Stimulated activated CD8-positive, alpha-beta memory T cell treated with anti-CD3 and anti-CD28 coated beads, Interleukin-4, amount 100 ng/mL, for 24 hours (primary cell): ENCODE data around the gene HIVEP3.

ENCODE experiments used
- DNase-seq: peaks from one replicate; pipeline ENCODE4 v3.0.0-alpha.2; 2020; ENCODE audit warnings: low read depth

Gene HIVEP3

DNA sequence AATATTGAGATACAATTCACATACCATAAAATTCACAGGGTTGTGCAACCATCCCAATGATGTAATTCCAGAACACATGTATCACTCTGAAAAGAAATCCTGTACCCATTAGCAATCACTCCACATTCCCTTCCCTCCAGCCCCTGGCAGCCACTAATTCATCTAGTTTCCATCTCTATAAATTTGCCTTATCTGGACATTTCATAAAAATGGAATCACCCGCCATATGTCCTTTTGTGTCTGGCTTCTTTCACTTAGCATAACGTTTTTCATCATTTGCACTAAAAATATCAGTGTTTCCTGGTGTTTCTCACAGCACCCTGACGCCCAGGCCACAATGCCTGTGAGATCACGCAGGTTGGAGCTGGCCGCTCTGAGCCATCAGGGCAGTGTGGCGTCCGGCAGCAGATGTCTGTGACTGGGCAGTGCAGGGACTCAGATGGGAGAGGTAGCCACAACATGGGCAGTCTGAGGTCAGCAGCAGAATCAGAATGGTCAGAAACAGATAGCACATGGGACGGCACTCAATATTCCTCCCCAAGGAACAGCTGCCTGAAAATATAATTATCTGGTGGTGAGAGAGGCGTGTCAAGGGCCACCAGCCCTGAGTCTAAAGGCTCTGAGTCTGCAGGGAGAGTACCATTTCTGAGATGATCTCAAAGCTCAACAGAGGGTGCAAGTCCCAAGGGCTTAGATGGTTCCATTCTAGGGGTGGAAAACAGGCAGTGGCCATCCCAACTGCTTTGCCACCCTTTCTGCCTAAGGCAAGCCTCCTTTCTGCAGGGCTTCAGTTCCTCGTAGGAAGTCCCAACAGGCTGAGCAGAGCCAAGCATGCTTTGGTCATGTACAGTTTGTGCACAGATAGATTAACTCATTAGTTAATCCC is 304.8 kb downstream of the HIVEP3 start:
- DNase-seq: no peak

DNA sequence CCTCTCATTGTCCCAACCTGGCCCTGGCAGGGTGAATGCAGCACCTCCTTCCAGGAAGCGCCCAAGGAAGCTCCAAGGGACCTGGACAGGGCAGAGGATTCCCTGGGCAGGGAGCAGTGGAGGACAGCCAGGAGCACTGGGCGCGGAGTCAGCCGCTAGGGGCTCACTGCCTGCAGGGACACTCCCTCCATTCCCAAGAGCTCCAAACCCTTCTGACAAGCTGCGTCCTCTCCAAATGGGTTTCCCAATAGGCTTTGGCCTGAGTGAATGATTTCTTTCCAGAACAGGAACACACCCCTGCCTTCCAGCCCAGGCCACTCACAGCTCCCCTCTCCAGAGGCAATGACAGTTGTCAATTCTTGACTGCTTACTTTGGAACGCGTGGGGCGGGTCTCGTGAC is 305.8 kb downstream of the HIVEP3 start:
- no peak for DNase-seq

DNA sequence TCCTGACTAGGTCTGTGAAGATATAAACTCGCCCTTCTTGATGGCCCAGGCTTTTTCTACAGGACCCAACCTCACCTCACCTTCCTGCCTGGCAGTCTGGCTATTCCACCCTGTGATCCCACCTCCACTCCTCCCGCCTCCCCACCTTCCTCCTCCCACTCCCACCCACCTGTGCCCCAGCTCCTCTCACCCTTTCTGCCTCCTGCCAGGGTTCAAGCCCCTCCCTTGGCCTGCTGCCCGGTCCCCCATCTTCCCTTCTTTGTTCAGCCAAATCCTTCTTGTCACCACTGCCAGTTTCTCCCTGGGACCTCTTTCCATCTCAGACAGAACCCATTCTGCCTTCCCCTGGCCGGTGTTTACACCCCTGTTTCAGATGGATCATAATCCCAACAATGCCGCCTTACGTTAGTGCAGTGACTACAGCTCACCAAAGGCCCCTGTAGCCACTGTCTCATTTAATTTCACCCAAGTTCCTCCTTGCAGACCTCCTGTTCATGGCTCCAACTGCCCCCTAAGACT is 306.7 kb downstream of the HIVEP3 start:
- no peak for DNase-seq

DNA sequence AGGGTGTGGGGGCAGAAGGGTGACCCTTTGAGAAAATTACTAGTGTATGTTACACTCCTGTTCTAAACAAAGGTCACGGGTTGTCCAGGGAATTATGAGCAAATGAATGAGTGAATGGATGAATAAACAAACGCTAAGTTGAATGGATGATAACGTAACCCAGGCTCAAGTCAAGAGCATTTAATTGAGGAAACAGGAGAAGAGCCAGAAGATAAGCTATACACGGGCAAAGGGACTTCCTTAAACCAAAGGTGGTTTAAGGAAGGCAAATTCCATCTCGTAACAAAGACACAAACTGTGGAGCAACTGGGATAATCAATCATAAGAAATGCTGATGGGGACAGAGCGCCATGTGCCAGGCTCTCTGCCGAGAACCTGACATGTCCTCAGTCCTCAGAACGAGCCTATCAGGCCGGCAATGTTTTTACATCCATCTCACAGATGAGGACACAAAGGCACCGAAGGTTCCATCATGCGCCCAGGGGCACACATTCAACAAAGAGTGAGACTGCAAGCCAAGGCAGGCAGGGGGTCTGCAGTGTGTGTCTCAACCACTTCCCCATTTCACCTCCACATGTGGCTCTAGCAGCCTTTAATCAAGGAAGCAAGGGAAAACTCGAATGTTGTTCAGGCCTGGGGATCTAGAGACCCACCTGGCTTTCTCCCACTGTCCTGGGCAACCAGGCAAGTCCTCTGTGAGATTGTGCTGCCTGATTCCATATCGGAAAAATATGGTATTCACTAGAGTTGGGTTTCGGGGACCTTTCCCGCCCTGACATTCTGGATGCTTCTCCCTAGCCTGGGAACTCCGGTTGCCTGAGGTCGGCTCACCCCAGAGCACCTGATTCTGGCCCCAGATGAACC is 307.4 kb downstream of the HIVEP3 start:
- no peak for DNase-seq

DNA sequence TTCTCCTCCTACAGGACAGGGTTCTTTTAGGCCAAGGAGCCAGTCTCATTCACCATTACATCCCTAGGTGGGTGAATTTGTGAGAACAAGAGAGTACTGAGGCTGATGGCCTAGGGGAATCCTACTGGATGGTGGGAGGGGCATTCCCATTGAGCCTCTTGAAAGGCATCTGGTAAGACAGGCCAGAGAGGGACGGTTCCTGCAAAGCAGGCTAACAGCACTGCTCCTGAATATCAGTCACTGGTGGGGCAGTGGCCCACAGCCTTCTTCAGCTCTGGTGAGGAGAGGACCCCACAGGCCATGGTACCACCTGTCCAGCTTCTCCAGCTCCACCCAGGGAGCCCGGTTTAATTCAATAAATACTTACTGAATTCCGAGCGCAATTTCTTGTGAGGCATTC is 308.4 kb downstream of the HIVEP3 start:
- no peak for DNase-seq

DNA sequence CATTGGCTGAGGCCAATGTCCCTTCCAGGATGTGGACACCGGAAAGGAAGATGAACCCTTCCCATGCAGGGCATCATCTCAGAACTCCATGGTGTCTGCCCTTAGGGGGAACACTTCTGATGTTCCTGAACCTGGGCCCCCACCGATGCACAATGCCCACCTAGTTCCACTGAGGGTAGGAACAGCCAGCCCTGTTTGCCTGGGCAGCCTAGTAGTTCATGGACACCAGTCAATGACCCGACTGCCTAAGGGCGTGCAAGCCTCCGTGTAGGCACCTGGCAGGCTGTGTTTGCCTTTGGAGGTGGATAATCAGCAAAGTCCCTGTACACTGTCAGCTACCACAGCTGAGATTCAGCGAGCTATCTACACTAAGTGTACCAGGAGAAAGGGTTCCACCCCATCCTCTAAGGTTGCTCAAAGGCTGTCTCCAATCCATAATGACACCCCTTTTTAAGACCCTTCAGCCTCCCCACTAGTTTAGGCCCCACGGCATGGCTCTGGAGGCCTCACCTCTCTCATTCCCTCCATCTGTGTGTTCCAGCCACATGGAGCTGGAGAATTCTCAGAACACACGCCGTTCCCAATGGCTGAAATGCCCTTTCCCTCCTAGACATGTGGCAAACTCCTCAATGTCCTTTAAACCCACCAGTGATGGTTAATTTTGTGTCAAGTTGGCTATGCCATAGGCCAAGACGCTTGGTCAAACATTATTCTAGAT is 309.4 kb downstream of the HIVEP3 start:
- DNase-seq: no peak

DNA sequence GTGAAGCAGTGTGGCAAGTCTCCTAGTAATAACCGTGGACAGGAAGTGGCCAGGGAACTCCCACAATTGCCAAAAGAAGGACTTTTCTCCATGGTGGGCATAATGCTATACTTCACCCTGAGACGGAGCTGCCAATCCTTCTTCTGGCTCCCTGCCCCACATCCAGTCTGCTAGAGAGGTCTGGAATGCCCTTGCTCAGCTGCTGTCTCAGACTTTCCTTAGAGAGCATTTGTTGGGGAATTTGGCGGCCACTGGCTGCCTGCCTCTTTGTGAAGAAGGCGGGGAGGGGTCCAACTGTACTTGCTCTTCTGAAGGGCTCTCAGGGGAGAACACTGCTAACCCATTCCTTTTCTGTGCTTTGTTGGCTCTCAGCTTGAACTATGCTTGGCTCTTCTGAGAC is 310.5 kb downstream of the HIVEP3 start:
- no peak for DNase-seq

DNA sequence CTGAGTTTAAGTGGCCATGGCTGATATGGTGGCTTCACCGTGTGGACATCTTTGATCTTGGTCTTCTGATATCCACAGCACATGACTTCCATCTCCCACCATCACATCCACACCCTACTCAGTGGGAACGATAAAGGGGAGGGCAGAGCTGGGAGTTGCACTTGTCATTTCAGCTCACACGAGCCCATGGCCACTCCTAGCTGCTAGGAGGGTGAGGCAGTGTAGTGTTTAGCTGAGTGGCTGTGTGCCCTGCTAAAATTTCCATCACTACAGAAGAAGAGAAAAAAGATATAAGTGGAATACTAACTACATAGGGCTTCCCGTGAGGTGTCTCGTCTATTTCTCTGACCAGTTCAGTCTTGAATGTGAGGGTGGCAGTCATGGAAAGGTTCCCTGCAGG is 310.9 kb downstream of the HIVEP3 start:
- DNase-seq: no peak

DNA sequence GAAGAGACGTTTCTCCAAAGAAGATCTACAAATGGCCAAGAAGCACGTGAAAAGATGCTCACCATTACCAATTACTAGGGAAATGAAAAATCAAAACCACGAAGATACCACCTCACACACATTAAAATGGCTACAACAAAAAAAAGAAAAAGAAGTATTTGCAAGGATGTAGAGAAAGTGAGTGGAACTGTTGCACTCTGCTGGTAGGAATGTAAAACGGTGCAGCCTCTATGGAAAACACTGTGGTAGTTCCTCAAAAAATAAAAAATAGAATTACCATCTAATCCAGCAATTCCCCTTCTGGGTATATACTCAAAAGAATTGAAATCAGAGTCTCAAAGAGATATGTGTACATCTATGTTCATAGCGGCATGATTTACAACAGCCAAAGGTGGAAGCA is 318.8 kb downstream of the HIVEP3 start:
- no peak for DNase-seq

DNA sequence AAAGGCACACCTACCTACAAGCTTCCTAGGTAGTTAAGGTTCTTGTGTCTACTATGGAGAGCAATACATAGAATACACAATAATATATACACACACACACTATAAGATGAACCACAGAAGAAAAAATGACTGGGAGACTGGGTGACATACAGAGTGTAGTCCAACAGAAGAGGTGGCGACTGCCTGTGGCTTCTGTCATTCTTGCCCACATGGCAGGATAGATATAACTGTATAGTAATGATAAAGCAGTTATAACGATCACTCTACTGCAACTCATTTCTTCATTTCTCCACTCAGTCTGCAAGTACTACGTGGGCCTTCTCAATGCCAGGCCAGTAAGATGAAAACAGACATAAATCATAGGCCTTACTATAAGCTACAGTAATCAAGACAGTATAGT is 320.4 kb downstream of the HIVEP3 start:
- no peak for DNase-seq

DNA sequence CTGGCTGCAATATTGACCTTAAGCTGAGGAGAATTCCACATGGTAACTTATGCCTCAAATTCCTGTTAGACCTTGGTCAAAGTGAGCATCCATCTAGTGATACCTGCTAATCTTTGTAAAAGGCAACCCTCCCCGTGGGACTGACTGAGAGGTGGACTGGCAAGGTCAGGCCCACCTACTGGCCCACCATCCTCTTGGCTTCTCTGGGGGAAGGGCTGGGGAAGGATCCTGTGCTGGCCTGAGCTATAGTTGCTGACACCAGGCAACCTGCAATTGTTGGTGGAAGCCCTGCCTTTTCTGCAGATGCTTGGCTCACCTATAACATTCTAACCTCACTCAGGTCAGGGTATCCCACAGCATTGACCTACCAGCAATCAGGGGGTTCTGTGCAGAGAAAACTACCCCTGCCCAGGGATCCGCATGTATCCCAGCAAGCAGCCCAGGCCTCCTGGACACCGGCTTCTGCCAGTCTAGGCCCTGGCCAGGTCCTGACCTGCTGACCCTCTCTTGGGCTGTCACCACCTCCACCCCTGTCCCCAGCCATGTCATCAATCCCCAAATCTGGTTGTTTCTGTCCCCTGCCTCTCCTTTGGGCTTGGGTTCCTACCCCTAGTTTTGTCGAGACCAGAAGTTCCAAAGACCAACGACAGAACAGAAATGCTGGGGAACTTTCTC is 326.1 kb downstream of the HIVEP3 start:
- no peak for DNase-seq

DNA sequence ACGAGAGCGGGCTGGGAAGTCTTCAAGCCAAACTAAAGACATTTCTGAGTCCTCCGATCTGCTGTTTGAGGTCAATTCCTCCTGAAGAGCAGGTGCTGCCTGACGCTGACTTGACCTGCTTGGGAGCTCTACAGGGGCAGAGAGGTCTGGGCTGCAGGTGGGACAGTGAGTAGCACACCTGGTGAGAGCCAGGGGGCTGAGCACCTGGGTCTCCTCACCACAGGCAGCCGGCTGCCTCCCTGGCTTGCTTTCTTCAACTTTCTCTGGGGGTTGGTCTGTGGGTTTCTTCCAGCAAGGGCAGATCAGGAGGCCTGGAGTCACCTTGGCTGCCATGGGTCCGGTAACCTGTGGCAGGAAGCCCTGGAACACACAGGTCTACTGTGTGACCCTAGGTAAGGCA is 326.8 kb downstream of the HIVEP3 start:
- DNase-seq: no peak

DNA sequence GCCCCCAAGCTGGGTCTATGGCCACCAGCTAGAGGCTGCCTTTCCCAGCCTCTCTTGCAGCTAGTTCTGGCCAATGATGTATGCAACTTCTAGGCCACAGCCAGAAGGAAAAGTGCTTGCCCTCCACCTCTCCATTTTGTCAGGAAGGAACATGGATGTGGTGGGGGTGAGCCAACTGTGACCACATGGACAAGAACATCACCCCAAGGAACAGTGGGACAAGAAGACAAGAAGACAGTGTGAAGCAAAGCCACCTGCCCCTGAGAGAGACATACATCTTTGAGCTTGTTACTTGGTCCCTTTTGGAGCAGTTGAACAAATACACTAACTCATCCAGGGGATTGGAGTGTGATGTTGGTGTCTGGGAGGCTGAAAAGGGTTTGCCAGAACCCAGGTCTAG is 328.4 kb downstream of the HIVEP3 start:
- no peak for DNase-seq

DNA sequence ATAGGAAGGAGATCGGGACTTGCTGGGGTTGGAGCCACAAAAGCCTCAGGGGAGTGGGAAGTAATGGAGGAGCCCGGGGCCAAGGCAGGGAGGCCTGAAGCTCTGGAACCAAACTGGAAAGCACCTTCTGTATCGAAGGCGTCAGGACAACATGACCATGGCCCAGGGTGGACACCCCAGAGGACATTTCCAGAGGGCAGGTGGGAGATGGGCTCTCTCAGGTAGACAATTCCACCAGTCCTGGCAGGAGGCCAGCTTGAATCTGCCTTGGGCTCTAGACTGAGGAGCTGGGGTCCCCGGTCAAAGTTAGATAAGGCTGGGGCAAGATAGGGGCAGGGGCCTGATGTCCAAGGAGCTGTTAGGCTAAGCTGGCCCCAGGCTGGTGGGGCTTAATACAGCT is 329.3 kb downstream of the HIVEP3 start:
- no peak for DNase-seq

DNA sequence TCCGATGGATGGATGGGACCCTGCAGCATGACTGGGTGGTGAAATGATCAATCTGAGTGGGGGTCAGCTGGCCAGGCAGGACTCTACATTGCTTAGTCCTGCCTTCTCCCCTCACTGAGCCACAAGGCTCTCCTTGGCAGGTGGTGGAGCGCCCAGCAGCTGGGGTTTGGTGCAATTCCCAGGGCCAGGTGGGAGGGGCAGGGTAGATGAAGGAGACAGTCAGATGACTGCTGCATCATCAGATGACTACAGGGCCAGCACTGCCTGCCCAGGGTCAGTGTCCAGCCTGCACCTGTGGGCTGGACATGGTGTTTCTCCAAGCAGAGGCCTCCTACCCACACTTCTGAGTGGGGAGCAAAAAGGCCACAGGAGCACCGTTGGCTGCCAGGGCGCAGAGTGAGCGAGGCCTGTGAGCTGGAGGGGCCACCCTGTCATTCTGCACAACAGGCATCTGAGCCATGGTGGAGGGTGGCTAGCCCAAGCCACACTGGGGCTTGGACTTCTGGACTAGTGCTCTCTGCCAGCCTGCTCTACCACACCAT is 330.3 kb downstream of the HIVEP3 start:
- DNase-seq: no peak

DNA sequence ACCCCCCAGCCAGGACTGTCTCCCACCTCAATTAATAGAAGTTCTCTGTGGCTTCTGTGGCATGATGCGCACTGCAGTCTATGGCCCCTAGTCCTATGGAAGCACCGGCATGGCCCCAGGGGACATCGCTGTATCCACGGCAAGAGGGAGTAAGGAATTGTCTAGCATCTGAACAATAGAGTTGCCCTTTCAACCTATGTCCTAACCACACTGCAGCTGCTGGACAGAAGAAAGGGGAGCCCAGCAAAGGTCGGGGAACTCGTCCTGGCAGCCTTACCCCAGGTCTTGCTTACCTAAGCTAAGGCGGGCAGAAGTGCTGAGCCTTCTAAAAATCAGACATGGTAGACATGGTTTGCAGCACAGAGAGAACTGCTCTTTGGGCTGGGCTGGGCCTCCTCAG is 330.9 kb downstream of the HIVEP3 start:
- no peak for DNase-seq

DNA sequence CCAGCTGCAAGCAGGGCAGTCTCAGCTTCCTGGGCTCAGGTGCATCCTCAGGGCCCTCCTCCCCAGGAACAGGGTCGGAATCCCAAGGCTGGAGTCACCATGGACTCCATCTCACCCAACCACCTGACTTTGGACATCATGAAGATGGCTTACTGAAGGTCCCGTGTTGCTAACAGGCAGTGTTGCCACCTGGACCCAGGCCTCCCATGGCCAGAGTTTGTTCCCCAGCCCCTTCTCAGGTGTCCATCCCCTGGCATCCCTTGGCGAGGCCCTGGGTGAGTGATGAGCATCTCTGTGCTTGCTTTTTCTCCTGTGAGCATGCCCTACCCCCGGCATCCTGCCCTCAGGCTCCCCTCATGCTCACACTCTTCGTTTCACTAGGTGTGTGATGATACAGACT is 332.5 kb downstream of the HIVEP3 start:
- no peak for DNase-seq

DNA sequence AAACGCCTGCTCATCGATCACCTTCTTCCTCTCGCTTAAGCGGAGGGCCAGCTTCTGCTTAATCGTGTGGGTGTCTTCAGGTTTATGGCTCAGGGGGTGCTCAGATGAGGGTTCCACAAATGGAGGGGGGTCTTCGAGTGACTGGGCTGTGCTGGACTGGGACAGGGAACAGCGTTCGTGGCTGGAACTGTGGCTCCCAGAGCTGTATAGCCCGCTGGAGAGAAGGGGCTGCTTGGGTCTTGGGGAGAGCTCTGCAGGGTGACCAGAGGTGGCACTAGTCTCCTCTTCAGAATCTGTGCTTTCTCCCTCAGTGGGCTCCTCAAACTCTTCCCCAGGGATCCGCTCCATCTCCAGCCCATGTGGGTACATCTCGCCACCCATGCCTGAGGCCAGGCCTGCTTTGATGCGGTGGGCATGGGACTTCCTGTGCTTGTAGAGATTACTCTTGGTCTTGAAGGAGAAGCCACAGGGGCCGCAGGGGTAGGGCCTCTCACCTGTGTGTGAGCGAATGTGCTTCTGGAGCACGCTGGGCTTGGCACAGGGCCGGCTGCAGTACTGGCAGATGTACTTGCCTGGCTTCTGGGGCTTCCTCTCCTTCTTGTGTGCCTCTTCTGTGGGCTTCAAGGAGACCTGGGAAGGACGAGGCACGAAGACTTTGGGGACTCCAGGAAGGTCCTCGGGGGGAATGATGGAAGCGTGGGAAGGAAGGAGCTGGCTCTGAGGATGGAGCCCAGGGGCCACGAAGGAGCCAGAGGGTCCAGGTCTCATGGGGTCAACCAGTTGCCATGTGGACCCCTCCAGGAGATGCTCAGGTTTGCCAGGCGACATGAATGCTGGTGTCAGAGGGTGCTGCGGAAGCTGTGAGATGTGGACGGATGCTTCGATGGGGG is 334.8 kb downstream of the HIVEP3 start:
- DNase-seq: no peak

DNA sequence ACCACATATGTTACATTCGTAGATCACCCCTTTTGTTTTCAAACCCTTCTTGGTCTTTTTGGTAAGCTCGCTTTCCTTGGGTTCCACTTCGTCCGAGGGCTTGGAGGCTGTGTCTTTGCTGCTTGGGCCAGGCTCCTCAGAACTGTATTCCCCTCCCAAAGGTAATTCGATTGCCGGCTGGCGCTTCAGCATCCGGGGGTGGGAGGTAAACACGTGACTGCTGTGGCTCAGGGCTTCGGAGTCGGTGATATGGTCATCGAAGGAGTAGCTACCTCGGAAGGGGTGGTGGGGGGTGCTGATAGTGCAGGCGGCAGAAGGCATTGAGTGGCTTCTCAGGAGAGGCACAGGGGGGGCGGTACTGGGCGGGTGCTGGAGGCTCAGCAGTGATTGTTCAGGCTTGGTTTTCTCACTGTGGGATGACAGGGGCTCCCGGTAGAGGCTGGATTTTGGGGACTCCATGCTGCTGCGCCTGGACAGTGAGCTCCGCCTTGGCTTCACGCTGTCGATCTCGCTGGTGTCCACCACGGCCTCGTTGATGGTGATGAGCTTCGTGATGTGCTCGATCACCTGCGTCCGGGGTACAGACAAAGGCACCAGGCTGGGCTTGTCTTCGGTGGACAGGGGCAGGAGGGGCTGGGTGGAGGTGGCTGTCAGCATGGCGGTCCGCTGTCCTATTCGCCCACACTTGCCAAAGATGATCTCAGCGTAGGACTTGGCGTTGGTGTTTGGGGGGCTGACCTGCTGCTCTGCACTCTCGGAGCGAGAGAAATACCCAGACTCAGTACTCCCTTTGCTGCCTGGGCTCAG is 335.7 kb downstream of the HIVEP3 start:
- no peak for DNase-seq

DNA sequence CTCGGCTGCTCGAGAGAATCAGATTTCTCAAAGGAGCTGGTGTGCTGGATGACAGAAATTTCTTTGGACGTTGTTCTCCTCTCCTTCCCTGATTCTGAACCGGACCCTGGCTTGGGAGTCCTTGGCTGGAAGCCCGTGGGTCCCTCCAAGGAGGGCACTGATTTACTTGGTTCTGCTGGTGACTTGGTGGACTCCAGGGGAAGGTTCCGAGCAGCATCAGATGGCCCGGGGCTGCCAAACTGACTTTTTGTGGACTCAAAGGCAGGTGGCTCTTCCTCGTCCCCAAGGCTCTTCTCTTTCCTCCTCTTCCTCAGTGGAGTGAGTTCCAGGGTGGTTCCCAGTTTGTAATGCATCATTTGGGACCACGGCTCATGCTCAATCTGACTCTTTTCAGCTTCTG is 336.4 kb downstream of the HIVEP3 start:
- DNase-seq: no peak
